ENCODE results near the gene SYT12.

GRCh38 chr11:67026941-67027340, 4.0 kb downstream of the SYT12 start:
- no peak for TF ChIP-seq CTCF (IDR thresholded peaks at IDR 0.05 in 4 of 5, conservative IDR thresholded peaks at IDR 0.05 in 1 of 5)
- TF ChIP-seq POLR2A (IDR thresholded peaks at IDR 0.05), result no peak
